PFSK-1 (cell line): ENCODE results near the gene CCR3.

Experiments
- FOXP2 ChIP-seq: optimal IDR thresholded peaks from 2 replicates; pipeline ENCODE3; 2011; ENCODE audit warnings: borderline replicate concordance, control low read depth, inconsistent platforms; ENCODE audit not compliant: insufficient read depth; ENCODE audit errors: extremely low read length, extremely low read depth
- POLR2AphosphoS5 ChIP-seq: IDR thresholded peaks from 2 replicates; pipeline ENCODE4 v1.6.1; 2012; ENCODE audit warnings: low read depth, mild to moderate bottlenecking, control low read depth, low read length, moderate library complexity
- REST ChIP-seq, 2 experiments: IDR thresholded peaks; 2 replicates each; pipeline versions ENCODE4 v1.6.1 to v1.8.0; 2011 to 2012; ENCODE audit warnings: low read depth in 2 of 2, low read length in 2 of 2, control low read depth in 1 of 2, inconsistent platforms in 1 of 2, mild to moderate bottlenecking in 1 of 2, moderate library complexity in 1 of 2; ENCODE audit not compliant: insufficient read depth in 1 of 2
- SIN3A ChIP-seq: IDR thresholded peaks from 2 replicates; pipeline ENCODE4 v1.6.1; 2012; ENCODE audit warnings: mild to moderate bottlenecking, low read length, moderate library complexity, borderline replicate concordance; ENCODE audit not compliant: insufficient read depth
- TAF1 ChIP-seq: IDR thresholded peaks from 2 replicates; pipeline ENCODE4 v1.6.1; 2012; ENCODE audit warnings: low read length, control low read depth, borderline replicate concordance; ENCODE audit not compliant: insufficient read depth

The CCR3 gene

GRCh38 chr3:46233194-46233593, 9.1 kb upstream of the CCR3 start:
- TF ChIP-seq POLR2AphosphoS5 (no peak), SIN3A (no peak), REST (IDR thresholded peaks at IDR 0.05; ENCODE audit: insufficient read depth in 1 of 2, low read depth in 2 of 2, low read length in 2 of 2) (no peak), TAF1 (no peak)

GRCh38 chr3:46235425-46235824, 6.8 kb upstream of the CCR3 start:
- TF ChIP-seq FOXP2 = no peak
- no peak for TF ChIP-seq REST (IDR thresholded peaks at IDR 0.05; ENCODE audit: insufficient read depth in 1 of 2, low read depth in 2 of 2, low read length in 2 of 2)
- no peak for TF ChIP-seq POLR2AphosphoS5
- TF ChIP-seq TAF1 = no peak
- TF ChIP-seq SIN3A = no peak

GRCh38 chr3:46236294-46237054, 5.8 kb upstream of the CCR3 start:
- TF ChIP-seq TAF1 (no peak), POLR2AphosphoS5 (no peak), FOXP2 (no peak), SIN3A (no peak), REST (IDR thresholded peaks at IDR 0.05; ENCODE audit: insufficient read depth in 1 of 2, low read depth in 2 of 2, low read length in 2 of 2) (no peak)

GRCh38 chr3:46238386-46238785, 3.9 kb upstream of the CCR3 start:
- TF ChIP-seq POLR2AphosphoS5 (no peak), SIN3A (no peak), REST (IDR thresholded peaks at IDR 0.05; ENCODE audit: insufficient read depth in 1 of 2, low read depth in 2 of 2, low read length in 2 of 2) (no peak), TAF1 (no peak), FOXP2 (no peak)
